Mucosa of rectum (tissue), 2 donors: Measurements from ENCODE around the gene COL6A1.

Experiments
- H3K27ac ChIP-seq, 2 donors: one replicate each; pipeline ENCODE4 v1.7.0; 2013; ENCODE audit warnings: inconsistent platforms in 2 of 2, low read depth in 2 of 2, low read length in 2 of 2
- H3K27me3 ChIP-seq, 2 donors: one replicate each; pipeline ENCODE4 v1.7.0; 2013; ENCODE audit warnings: low read length in 2 of 2; ENCODE audit not compliant: control insufficient read depth in 2 of 2, insufficient read depth in 2 of 2
- H3K36me3 ChIP-seq, 2 donors: one replicate each; pipeline ENCODE4 v1.7.0; 2013; ENCODE audit warnings: low read length in 2 of 2; ENCODE audit not compliant: control insufficient read depth in 2 of 2, insufficient read depth in 2 of 2
- H3K4me1 ChIP-seq, 2 donors: one replicate each; pipeline ENCODE4 v1.7.0; 2013; ENCODE audit warnings: low read length in 2 of 2, mild to moderate bottlenecking in 1 of 2; ENCODE audit not compliant: control insufficient read depth in 2 of 2, insufficient read depth in 2 of 2
- H3K4me3 ChIP-seq, 2 donors: one replicate each; pipeline ENCODE4 v1.7.0; 2013; ENCODE audit warnings: low read length in 2 of 2
- H3K9ac ChIP-seq, 2 donors: one replicate each; pipeline ENCODE4 v1.7.0; 2013; ENCODE audit warnings: low read length in 2 of 2, low read depth in 1 of 2, mild to moderate bottlenecking in 1 of 2
- H3K9me3 ChIP-seq, 2 donors: one replicate each; pipeline ENCODE4 v1.7.0; 2013; ENCODE audit warnings: low read length in 2 of 2; ENCODE audit not compliant: control insufficient read depth in 2 of 2
- donor health status: healthy.
- donor health status: Normal muscosa, but diverticular disease.

Gene COL6A1

DNA sequence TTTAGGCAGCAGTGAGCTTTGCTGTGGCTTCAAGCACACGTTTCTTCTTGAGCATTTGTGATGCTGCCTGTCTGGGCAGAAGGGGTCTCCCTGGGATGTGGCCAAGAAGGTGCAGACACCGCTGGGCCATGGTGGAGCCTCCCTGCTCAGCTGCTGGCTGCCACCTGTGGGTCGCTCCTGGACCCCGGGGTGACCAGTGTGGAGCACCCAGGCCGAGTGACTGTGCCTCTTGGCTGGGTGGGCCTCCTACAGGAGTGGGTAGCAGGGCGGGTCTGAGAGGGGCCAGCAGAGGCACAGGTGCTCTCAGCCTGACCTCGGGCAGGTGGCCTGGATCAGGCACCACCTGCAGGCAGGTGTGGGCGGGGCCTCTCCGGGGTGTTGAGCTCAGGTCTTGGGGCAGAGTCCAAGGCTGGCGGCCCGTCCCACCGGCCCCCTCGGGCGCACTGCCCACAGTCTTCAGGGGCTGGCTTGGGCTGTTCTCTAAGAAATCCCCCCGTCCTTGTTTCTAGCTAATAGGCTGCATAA lies 42.0 kb upstream of the COL6A1 start:
- H3K9ac ChIP-seq: no peak overlapping the region
- H3K9me3 ChIP-seq: no peaks in the 10 kb centered on the region
- H3K36me3 ChIP-seq: no peaks in the 10 kb centered on the region
- no peaks in the 10 kb centered on the region for H3K4me1 ChIP-seq
- no peak overlapping the region for H3K27ac ChIP-seq
- no peaks in the 10 kb centered on the region for H3K27me3 ChIP-seq
- H3K4me3 ChIP-seq: no peak overlapping the region

DNA sequence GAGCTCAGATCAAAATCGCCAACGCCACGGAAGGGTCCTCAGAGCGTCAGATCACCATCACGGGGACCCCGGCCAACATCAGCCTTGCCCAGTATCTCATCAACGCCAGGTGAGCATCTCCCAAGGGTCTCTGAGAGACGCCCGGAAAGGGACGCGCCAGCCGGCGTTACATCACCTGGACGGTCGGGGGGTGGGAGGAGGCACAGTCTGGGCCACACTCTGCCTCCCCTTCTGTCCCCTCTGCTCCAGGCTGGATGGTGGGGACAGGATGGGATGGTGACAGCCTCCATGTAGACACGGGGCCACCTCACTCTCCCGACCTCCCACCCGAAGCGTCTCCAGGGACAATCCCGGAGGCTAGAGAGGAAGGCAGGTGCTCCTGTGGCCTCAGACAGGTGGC lies 41.5 kb upstream of the COL6A1 start:
- H3K9ac ChIP-seq: no peak overlapping the region
- no peaks in the 10 kb centered on the region for H3K9me3 ChIP-seq
- H3K4me1 ChIP-seq: no peaks in the 10 kb centered on the region
- no peak overlapping the region for H3K27ac ChIP-seq
- no peaks in the 10 kb centered on the region for H3K36me3 ChIP-seq
- no peaks in the 10 kb centered on the region for H3K27me3 ChIP-seq
- H3K4me3 ChIP-seq: no peak overlapping the region

DNA sequence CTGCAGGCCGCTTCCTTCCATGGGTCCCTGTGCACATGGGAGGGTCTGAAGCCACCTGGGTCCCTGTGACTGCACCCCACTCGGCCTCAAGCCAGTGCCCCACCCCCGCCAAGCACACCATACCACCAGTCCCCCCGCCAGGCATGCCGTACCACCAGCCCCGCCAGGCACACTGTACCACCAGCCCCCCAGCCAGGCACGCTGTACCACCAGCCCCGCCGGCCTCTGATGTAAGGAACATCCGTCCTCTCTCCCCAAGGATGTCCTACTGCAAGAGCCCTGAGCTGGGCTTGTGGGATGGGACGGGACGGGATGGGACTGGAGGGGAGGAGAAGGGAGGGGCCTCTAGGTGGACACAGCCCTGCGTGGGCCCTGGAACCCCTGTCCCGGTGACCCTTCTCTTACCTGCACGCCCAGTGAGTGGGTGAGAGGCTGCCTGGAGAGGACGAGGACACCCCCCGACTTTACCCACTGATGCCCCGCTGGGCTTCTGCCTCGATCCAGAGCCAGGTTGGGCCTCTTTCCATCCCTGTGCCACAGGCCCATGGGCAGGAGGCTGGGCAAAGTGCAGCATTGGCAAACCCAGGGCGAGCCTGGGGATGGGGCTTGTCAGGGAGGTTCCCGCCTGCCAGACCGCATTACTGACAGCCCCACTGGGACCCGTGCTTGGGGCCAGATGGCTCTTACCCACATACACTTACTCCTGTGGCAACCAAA lies 40.8 kb upstream of the COL6A1 start:
- H3K36me3 ChIP-seq: no peaks in the 10 kb centered on the region
- no peak overlapping the region for H3K9ac ChIP-seq
- H3K27ac ChIP-seq: no peak overlapping the region
- no peak overlapping the region for H3K4me3 ChIP-seq
- no peaks in the 10 kb centered on the region for H3K4me1 ChIP-seq
- H3K27me3 ChIP-seq: no peaks in the 10 kb centered on the region
- H3K9me3 ChIP-seq: no peaks in the 10 kb centered on the region

DNA sequence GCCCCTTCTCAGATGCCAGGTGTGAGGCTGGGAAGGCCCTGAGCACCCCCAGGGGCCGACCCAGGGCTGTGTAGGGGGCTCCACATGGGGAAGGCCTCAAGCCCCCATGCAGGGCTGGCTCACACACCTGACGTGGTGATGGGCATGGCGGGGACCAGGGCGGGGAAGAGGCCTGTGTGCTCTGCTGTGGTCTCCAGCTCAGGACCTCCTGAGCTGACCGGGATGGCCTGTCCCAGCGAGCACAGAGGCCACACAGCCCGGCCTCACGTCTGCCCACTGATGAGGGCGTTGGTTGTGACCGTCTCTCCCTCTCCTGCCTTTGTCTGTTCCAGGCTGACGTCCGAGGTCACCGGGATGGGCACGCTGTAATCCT lies 40.2 kb upstream of the COL6A1 start:
- Histone ChIP-seq H3K27ac (no peak overlapping the region), H3K36me3 (no peaks in the 10 kb centered on the region), H3K4me1 (no peaks in the 10 kb centered on the region), H3K4me3 (no peak overlapping the region), H3K27me3 (no peaks in the 10 kb centered on the region), H3K9me3 (no peaks in the 10 kb centered on the region), H3K9ac (no peak overlapping the region)

DNA sequence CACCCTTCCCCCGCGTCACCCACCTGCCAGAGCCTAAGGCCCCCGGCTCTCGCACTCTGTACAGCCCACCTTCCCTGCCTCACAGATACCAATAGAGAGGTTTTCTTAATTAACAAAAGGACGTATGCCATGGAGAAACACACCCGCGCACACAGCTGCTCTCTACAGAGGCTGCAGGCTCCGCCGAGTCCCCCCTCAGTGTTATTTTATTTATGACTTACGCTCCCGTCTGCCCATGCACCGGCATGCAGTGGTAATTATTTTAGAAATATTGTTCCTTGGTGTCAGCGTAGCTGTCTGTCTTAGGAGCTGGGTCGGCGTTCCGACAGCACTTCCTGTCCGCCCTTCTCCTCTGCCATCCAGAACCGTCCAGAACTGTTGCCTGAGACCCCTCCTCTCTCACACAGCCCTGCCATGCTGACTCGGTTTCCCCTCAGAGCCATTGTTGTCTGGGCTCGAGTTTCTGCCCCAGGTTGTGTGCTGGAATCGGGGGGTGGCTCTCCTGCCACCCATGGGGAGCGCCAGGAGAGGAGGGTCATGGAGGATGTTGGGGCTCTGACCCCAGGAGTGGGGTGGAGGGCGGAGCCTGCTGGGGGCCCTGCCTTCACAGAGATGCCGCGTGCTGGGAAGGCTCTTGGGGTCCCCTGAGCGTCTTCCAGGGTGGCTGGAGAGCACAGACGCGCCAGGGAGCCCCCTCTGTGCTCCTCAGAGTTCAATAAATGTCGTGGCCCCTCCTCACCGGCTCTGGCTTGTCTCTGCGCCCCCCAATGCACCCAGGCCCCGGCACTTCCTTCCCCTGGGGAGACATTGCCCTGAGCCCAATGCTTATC lies 39.6 kb upstream of the COL6A1 start:
- Histone ChIP-seq H3K27me3 (no peaks in the 10 kb centered on the region), H3K9ac (no peak overlapping the region), H3K9me3 (no peaks in the 10 kb centered on the region), H3K4me1 (no peaks in the 10 kb centered on the region), H3K27ac (no peak overlapping the region), H3K36me3 (no peaks in the 10 kb centered on the region), H3K4me3 (no peak overlapping the region)

- H3K9ac ChIP-seq: no peak overlapping the region
- no peaks in the 10 kb centered on the region for H3K27me3 ChIP-seq
- H3K36me3 ChIP-seq: no peaks in the 10 kb centered on the region
- no peaks in the 10 kb centered on the region for H3K9me3 ChIP-seq
- no peak overlapping the region for H3K27ac ChIP-seq
- H3K4me1 ChIP-seq: no peaks in the 10 kb centered on the region
- no peak overlapping the region for H3K4me3 ChIP-seq
These were observed 38.6 kb upstream of the COL6A1 start for GRCh38 chr21:45942755-45943629.

GRCh38 chr21:45943630-45944540 lies 37.7 kb upstream of the COL6A1 start:
- Histone ChIP-seq H3K36me3 (no peaks in the 10 kb centered on the region), H3K9ac (no peak overlapping the region), H3K4me1 (no peaks in the 10 kb centered on the region)

DNA sequence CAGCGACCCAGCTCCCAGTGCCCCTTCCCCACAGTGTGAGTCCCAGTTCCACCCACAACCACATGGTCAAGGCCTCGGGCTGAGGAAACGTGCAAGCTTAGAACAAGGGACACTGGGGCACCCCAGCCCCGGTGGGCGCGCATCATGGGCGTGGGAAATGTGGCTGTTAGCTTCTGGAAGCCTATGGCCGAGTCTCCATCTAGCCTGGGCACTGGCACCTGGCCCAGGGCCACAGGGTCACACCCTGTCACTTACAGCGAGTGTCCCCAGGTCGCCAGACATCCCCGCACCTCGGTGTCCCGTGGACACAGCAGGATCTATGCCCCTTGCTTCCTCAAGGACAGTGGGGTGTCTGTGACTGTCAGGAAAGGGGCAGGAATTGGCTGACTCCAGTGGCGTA lies 37.0 kb upstream of the COL6A1 start:
- Histone ChIP-seq H3K9me3 (no peaks in the 10 kb centered on the region), H3K27me3 (no peaks in the 10 kb centered on the region), H3K27ac (no peak overlapping the region), H3K9ac (no peak overlapping the region), H3K4me3 (no peak overlapping the region), H3K36me3 (no peaks in the 10 kb centered on the region), H3K4me1 (no peaks in the 10 kb centered on the region)

More at GRCh38 chr21:45943630-45944540, 37.7 kb upstream of the COL6A1 start:
- no peaks in the 10 kb centered on the region for H3K27me3 ChIP-seq
- no peak overlapping the region for H3K4me3 ChIP-seq
- H3K9me3 ChIP-seq: no peaks in the 10 kb centered on the region
- no peak overlapping the region for H3K27ac ChIP-seq

GRCh38 chr21:45945066-45945867 lies 36.3 kb upstream of the COL6A1 start:
- Histone ChIP-seq H3K27me3 (no peaks in the 10 kb centered on the region), H3K9ac (no peak overlapping the region), H3K36me3 (no peaks in the 10 kb centered on the region), H3K9me3 (no peaks in the 10 kb centered on the region), H3K27ac (no peak overlapping the region), H3K4me1 (no peaks in the 10 kb centered on the region), H3K4me3 (no peak overlapping the region)
